Fibroblast of skin of left biceps (primary cell): ENCODE data around the gene MAPKBP1.
A peak's percentile ranks its signal among the peaks of the same experiment; 100 is the strongest.

Experiments
- DNase-seq, 2 experiments: peaks; one replicate each; pipeline ENCODE4 v3.0.0-alpha.2; 2013; ENCODE audit warnings: low read depth in 2 of 2

Gene MAPKBP1

DNA sequence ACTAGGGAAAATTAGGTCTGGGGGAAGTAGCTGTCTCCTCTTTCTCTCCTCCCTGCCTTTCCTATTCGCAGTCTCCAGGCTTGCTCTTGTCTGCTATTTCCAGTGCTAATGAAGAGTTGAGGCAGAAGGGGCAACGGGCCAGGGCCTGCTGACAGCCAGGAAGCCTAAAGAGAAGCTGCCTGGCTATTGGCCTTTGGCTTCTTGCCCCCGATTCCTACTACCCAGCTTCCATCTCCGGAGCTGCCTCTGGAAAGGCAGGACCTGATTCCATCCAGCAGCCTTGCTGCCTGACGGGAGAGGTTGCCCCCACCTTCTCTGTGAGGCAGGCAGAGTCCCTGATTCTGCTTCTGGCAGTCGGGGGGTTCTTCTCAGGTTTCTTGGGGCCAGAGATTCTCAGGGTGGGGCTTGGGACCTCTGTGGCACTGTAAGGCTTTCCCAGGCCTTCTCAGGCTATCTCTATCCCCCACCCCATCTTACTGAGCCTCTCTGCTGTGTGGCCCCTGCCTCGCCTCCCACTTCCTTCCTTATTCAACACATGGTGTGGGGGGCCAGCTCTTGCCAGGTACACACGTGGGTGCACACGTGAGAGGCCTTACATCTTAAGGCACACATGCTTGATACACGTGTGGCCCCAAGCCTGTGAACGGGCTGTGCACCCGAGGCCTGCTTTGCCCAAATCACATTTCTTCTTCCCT is 35.4 kb downstream of the MAPKBP1 start:
- DNase-seq, result no peak

DNA sequence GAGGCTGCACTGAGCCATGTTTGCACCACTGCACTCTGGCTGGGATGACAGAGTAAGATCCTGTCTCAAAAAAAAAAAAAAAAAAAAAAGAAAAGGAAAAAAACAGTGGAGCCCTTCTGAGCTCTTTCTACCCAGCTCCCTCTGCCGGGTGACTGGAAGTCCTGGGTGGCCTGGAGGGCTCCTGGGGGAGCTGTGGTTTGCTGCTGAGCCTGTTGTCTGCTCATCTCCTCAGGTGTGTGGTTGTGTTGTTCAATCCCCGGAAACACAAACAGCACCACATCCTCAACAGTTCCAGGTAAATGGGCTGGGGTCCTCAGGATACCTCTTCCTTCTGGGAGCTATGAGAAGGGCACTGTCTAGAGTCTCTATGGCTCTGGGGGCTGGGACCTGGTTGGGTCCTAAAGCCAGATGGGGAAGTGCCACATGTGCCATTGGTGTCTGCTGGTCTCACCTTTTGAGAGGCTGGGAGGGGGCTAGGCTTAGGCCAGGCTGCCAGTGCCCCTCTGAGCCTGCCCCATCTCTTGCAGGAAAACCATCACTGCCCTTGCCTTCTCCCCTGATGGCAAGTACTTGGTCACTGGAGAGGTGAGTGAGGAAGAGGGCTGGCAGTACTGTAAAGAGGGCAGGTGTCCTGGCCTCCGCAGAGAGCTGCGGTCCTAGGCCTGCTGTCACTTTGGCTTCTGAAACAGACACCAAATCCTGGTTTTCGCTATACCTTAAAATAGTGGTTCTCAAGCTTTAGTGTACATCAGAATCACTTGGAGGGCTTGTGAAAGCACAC is 36.6 kb downstream of the MAPKBP1 start:
- no peak for DNase-seq

GRCh38 chr15:41811432-41812195 is 37.3 kb downstream of the MAPKBP1 start:
- DNase-seq, result peak in 1 of 2 experiments; percentile 41

- no peak for DNase-seq
These were observed 38.6 kb downstream of the MAPKBP1 start for GRCh38 chr15:41812820-41813375.

- DNase-seq, result no peak
These were observed 39.1 kb downstream of the MAPKBP1 start for GRCh38 chr15:41813426-41813825.

DNA sequence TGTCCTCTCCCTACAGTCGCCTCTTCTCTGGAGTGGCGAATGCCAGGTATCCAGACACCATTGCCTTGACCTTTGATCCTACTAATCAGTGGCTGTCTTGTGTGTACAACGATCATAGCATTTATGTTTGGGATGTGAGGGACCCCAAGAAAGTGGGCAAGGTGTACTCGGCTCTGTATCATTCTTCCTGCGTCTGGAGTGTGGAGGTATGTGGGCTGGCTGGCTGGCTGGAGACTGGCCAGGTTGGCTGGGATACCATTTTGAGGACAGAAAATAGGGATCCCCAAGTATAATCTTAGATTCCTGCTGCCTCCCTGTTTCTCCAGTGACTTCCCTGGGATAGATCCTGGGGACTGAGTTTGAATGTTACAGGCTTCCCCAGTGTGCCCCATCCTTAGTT is 40.2 kb downstream of the MAPKBP1 start:
- DNase-seq, result no peak

DNA sequence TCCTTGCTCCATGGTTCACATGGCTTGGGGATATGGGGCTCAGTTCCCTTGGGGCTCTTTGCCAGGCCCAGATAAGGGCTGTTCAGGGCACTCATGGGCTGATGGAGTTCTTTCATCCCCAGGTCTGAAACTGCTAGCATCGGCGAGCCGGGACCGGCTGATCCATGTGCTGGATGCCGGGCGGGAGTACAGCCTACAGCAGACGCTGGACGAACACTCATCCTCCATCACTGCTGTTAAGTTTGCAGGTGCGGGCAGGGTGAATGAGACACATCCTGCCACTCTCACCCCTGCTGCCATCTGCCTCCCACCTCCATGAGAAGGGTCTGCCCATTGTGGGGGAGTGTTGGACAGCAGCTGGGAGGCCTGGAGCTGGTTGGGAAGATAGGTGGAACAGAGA is 42.5 kb downstream of the MAPKBP1 start:
- no peak for DNase-seq

DNA sequence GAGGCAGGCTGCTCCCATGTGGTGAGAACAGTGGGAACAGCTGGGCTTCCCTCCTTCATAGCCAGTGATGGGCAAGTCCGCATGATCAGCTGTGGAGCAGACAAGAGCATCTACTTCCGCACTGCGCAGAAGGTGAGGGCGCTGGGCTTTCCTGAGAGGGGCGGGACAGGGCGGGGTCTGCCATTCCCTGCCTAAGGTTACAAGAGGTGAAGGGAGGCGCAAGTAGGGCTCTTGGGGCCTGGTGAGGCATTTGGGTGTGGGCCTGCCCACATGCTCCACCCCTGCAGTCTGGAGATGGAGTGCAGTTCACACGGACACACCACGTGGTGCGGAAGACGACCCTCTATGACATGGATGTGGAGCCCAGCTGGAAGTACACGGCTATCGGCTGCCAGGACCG is 43.0 kb downstream of the MAPKBP1 start:
- DNase-seq, result no peak

GRCh38 chr15:41817781-41818180 is 43.5 kb downstream of the MAPKBP1 start:
- no peak for DNase-seq

GRCh38 chr15:41819455-41820050 is 45.3 kb downstream of the MAPKBP1 start:
- DNase-seq, result no peak

DNA sequence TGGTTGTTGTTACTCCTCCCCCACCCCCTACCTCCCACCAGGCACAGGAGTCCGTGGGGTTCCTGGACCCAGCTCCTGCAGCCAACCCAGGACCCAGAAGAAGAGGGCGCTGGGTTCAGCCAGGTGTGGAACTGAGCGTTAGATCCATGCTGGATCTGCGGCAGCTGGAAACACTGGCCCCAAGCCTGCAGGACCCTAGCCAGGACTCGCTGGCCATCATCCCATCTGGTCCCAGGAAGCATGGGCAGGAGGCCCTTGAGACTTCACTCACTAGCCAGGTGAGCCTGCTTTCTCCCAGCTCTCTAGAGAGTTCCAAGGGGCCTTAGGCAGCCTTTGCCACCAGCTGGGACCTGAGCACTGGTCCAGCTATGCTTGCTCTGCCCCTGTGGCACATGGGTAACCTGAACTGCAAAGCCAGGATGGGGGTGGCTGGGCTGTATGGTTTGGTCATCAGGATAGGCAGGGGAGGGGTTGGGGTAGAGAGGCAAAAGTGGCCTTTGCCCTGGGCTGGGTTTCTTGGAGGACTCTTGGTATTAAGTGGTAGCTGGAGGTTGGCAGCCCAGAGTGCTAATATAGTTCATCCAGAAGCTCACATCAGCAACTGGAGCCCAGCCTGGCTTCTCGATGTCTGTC is 46.6 kb downstream of the MAPKBP1 start:
- DNase-seq, result no peak

DNA sequence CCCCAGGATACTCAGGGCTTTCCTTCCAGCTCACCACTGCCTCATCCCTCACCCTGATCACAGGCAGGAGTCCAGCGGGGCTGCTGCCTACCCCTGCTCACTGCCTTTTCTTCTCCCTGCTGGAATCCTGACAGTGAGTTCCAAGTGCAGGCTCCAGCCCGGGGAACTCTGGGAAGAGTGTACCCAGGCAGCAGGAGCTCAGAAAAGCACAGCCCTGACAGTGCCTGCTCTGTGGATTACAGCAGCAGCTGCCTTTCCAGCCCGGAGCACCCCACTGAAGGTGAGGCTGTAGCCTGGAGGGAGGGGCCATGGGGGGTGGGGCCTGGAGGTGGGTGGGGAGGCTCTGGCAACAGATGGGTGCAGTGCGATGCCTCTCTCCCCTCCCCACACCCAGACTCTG is 47.5 kb downstream of the MAPKBP1 start:
- no peak for DNase-seq

DNA sequence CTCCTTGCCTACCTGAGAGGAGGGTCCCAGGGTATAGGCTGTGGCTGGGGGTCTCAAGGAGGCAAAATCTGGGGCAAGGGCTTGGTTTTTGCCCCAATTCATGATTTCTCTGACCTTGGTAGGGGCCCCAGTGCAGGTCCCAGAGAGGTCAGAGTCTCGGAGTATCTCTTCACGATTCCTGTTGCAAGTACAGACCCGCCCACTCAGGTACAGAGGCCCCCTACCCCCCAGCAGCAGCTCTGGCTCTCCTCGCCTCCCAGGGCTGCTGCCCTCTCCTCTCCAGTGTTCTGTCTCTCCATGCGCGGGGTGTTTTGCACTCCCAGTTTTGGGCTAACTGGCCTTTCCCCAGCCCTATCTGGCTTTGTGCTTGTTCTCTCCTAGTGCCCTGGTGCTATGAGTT is 48.2 kb downstream of the MAPKBP1 start:
- no peak for DNase-seq

DNA sequence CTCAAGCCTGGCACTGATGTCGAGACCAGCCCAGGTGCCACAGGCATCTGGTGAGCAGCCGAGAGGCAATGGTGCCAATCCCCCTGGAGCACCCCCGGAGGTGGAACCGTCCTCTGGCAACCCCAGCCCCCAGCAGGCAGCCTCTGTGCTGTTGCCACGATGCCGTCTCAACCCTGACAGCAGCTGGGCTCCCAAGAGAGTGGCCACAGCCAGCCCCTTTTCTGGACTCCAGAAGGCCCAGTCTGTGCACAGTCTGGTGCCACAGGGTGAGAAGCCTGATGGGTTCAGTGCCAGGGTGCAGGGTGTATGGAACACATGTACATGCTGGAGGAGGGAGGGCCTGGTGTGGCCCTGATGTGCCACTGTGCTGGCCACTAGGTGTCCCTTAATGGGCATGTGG is 48.7 kb downstream of the MAPKBP1 start:
- DNase-seq, result no peak

DNA sequence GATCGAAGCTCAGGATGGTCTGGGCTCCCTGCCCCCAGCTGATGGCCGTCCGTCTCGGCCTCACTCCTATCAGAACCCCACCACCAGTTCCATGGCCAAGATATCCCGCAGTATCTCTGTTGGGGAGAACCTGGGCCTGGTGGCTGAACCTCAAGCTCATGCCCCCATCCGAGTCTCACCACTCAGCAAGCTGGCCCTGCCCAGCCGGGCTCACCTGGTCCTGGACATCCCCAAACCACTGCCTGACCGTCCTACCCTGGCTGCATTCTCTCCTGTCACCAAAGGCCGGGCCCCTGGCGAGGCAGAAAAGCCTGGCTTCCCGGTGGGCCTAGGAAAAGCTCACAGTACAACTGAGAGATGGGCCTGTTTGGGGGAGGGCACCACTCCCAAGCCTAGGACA is 49.2 kb downstream of the MAPKBP1 start:
- DNase-seq, result no peak

DNA sequence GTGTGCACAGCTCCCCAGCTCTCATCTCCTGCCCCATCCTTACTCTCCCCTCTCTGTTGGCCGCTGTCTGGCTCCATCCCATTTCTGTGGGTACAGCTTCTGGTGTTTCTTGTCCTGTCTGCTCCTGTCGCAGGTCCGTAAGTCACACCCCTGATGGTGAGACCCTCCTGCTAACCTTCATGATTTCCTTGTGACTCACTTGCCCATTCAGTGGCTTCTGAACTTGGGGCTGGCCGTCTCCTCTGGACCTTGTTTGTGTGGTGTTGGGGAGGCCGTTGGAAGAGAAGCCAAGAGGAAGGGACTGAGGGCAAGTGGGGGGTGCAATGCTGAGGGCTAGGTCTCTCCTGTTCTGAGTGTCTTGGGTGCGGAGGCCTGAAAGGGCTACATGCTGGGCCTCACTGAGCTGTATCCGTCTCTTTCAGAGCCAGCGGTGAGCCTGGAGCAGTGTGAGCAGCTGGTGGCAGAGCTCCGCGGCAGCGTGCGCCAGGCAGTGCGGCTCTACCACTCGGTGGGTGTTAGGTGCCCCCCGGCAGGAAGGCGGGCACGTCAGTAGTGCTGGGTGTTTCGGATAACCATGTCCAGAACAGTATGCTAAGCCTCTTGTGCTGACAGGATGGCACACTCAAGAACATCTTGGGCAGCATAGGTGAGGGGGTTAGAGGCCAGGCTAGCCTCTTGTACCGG is 49.9 kb downstream of the MAPKBP1 start:
- no peak for DNase-seq

- DNase-seq, result no peak
These were observed 50.9 kb downstream of the MAPKBP1 start for GRCh38 chr15:41825145-41825544.

- DNase-seq, result no peak
These were observed 51.6 kb downstream of the MAPKBP1 start for GRCh38 chr15:41825572-41826535.

DNA sequence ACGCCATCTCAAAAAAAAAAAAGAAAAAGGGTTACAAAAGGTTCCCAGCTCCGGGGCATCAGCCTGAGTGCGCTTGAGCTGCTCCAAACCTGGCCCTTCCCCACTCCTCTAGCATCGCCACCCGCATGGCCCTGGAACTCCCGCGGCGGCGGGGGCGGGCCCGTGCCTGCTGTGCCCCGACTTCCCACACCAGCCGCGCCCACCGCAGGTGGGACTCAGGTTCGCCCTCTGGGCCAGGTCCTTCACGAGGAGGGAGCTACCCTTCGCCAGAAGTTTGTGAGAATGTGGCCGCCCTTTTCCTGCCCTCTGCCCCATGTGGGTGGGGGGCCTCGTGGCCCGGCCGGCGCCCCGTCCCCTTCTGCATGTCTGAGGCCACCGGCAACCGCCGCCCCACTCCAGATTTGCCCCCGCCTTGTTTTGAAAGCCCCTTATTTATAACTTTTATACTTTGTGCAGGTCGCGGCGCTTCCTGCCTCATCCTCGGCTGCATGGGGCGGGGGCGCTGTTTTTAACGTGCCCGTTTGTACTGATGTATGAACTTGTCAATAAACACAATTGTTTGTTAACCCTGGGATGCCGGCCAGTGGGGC is 53.1 kb downstream of the MAPKBP1 start:
- no peak for DNase-seq
